ENCODE data around the gene TTC5.
"Not testable (repeated sequence)": the region's sequence is repeated elsewhere in the genome, so short reads cannot be mapped to it uniquely, and the experiment has no call there.

TTC5 gene

GRCh38 chr14:20306079-20306423 lies 300 bp upstream of the TTC5 start:
- DNase-seq (ENCODE audit: low read depth, low spot score) = no peak

GRCh38 chr14:20302042-20302755 lies 3.6 kb downstream of the TTC5 start:
- DNase-seq (ENCODE audit: low read depth, low spot score) = no peak

DNA sequence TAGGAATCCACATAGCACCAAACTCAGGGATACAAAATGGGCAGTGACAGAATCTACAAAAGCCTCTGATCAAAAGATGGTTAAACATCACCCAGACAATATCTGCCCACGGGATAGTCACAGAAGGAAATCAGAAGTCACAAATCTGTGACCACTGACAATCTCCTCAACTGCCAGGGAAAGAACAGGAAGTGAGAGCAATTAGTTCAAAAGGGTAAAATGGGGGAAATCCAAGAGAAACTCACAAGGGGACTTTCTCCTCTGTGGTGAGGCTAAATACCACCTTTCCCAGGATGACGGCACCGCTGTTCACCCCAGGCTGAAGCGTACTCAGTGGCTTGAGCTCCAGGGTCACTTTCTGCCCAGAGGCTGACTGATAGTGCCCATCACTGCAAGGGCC lies 10.7 kb downstream of the TTC5 start:
- DNase-seq (ENCODE audit: low read depth, low spot score) = no peak

GRCh38 chr14:20294636-20295035 lies 11.1 kb downstream of the TTC5 start:
- no peak for DNase-seq (ENCODE audit: low read depth, low spot score)

DNA sequence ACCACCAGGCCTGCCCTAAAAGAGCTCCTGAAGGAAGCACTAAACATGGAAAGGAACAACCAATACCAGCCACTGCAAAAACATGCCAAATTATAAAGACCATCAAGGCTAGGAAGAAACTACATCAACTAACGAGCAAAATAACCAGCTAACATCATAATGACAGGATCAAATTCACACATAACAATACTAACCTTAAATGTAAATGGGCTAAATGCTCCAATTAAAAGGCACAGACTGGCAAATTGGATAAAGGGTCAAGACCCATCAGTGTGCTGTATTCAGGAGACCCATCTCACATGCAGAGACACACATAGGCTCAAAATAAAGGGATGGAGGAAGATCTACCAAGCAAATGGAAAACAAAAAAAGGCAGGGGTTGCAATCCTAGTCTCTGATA lies 23.8 kb downstream of the TTC5 start:
- not testable (repeated sequence) for DNase-seq (ENCODE audit: low read depth, low spot score)

DNA sequence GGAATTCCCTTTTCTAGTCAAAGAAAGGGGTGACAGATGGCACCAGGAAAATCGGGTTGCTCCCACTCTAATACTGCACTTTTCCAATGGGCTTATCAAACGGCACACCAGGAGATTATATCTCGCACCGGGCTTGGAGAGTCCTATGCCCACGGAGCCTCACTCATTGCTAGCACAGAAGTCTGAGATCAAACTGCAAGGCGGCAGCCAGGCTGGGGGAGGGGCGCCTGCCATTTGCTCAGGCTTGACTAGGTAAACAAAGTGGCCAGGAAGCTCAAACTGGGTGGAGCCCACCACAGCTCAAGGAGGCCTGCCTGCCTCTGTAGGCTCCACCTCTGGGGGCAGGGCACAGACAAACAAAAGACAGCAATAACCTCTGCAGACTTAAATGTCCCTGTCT lies 25.5 kb downstream of the TTC5 start:
- DNase-seq (ENCODE audit: low read depth, low spot score) = not testable (repeated sequence)

DNA sequence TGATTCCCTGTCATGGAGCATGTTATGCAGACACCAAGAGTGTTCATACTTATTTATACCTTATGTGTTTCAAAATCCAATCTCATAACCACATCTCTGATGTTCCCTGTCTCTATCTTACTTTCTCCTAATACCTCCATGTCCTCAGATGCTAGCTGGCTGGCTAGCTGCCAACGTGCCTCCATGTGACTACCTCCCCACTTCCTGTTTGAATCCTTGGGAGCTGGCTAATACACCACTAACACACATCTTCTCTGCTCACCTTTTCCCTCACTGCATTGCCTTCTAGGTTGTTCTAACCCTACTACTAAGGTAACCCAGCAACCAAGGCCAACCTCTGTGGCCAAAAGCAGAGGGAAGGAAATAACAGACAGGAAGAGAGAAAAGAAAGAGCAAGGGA lies 27.3 kb downstream of the TTC5 start:
- no peak for DNase-seq (ENCODE audit: low read depth, low spot score)

DNA sequence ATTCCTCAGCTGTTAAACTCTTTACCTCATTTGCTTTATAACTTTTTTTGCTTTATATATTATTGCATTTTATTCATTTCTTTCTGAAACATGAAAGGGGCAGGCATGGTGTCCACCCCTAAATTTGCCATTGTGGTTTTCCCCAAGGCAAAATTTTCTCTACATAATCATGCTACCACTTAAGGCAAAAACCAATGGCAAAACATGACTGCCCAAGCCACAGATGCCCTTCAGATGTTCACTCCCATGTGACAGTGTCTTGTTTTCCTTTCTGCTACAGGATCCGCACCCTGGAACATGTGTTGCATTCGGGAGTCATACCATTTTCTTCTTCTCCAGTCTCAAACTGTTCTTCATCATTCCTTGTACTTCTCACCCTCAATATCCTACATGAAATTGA lies 28.3 kb downstream of the TTC5 start:
- DNase-seq (ENCODE audit: low read depth, low spot score) = no peak

GRCh38 chr14:20274062-20274461 lies 31.7 kb downstream of the TTC5 start:
- no peak for DNase-seq (ENCODE audit: low read depth, low spot score)

DNA sequence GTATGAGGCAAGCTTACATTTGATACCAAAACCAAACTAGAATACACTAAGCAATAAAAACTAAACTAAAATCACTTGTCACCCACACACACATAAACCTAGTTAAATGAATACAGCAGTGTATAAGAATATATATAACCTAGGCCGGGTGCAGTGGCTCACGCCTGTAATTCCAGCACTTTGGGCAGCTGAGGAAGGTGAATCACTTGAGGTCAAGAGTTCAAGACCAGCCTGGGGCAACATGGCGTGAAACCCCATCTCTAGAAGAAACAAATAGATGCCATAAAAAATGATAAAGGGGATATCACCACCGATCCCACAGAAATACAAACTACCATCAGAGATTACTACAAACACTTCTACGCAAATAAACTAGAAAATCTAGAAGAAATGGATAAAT lies 41.4 kb downstream of the TTC5 start:
- not testable (repeated sequence) for DNase-seq (ENCODE audit: low read depth, low spot score)

- DNase-seq (ENCODE audit: low read depth, low spot score) = no peak
Observed at GRCh38 chr14:20262642-20263128, 43.1 kb downstream of the TTC5 start.

- no peak for DNase-seq (ENCODE audit: low read depth, low spot score)
Observed at GRCh38 chr14:20247646-20248246, 58.0 kb downstream of the TTC5 start.

Data from smooth muscle cell of the brain vasculature (primary cell).